Small intestine (tissue), 7 donors: ENCODE results near the gene GRIA3. TPM values are rescaled to one million over a fixed set of nuclear protein-coding genes. Genes with fewer than 3 reads are reported as not detected.

ENCODE experiments used
- DNase-seq, 2 donors: peaks; one replicate each; pipeline versions ENCODE4 v3.0.0 to v3.0.0-alpha.2; 2013
- FAIRE-seq: peaks from 2 replicates; lab custom pipeline; 2012; peaks lifted over from hg19 to GRCh38; lab: Jason Lieb, UNC
- H3K27ac ChIP-seq, 3 donors: one replicate each; pipeline ENCODE4 v1.5.1; 2013; ENCODE audit warnings: low read length in 2 of 3, mild to moderate bottlenecking in 2 of 3, control low read depth in 1 of 3, inconsistent platforms in 1 of 3, low read depth in 1 of 3, moderate library complexity in 1 of 3
- H3K27me3 ChIP-seq, 3 donors: one replicate each; pipeline ENCODE4 v1.6.1; 2013; ENCODE audit warnings: low read length in 3 of 3, inconsistent platforms in 1 of 3; ENCODE audit not compliant: control insufficient read depth in 3 of 3, insufficient read depth in 3 of 3
- H3K36me3 ChIP-seq, 3 donors: one replicate each; pipeline ENCODE4 v1.6.1; 2013; ENCODE audit warnings: low read length in 3 of 3, inconsistent platforms in 1 of 3, low read depth in 1 of 3, mild to moderate bottlenecking in 1 of 3, moderate library complexity in 1 of 3; ENCODE audit not compliant: control insufficient read depth in 3 of 3, insufficient read depth in 2 of 3
- H3K4me1 ChIP-seq, 3 donors: one replicate each; pipeline ENCODE4 v1.6.1; 2013; ENCODE audit warnings: low read length in 2 of 3, inconsistent platforms in 1 of 3, low read depth in 1 of 3, mild to moderate bottlenecking in 1 of 3, moderate library complexity in 1 of 3; ENCODE audit not compliant: control insufficient read depth in 3 of 3, insufficient read depth in 2 of 3
- H3K4me3 ChIP-seq, 3 donors: one replicate each; pipeline ENCODE4 v1.5.1; 2013; ENCODE audit warnings: low read length in 3 of 3, control low read depth in 1 of 3, inconsistent platforms in 1 of 3, low read depth in 1 of 3, mild to moderate bottlenecking in 1 of 3, moderate library complexity in 1 of 3
- H3K9me3 ChIP-seq, 2 donors: one replicate each; pipeline ENCODE4 v1.6.1; 2013; ENCODE audit warnings: low read depth in 1 of 2, low read length in 1 of 2; ENCODE audit not compliant: control insufficient read depth in 2 of 2, insufficient read depth in 1 of 2
- WGBS, 3 donors: extraction: QIAGEN DNeasy Blood & Tissue Kit; methylation state at CpG; one replicate each; pipeline ENCODE4 v1.1.7; 2013; 5-methylcytosine and 5-hydroxymethylcytosine counted together
- polyA plus RNA-seq, 4 donors: library from polyadenylated mRNA; stranded (reverse) in 3 of 4; unstranded in 1 of 4; fragments of 200-250 nt in 3 of 4; fragments of 120-200 nt in 1 of 4; gene quantifications; one replicate each; pipeline versions ENCODE4 v1.2.1 to v1.2.3, GENCODE V29; 2013
- donor health status: healthy with polysubstance abuse.
- donor health status: control.
- donor health status: control.
- donor health status: Bipolar disorder and iron deficiency.
- donor health status: healthy.

GRIA3 gene
- polyA plus RNA-seq, 4 donors: 0.22 to 1.0 (median 0.84) TPM; not detected in 1

DNA sequence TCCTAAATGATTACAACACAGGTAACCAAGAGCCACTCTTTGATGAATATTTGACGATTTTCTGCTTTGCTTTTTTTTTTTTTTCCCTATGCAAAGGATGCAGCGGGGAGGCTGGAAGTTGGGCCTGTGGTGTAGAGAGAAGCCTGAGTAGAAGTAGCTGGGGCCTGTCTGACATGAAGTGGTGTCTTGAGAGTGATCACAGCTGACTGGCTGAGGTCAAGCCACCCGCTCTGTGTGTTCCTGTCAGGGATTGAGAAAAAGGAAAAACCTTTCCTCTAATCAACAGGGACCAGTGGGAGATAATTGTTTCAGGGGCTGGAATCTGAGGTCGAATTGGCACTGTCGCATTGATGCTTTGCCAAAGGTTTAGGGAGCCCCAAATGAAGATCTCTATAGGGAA lies 258.7 kb downstream of the GRIA3 start:
- FAIRE-seq (no peak), DNase-seq (no peak)
- H3K36me3 ChIP-seq: no peaks in the 10 kb centered on the region
- H3K4me1 ChIP-seq: no peaks in the 10 kb centered on the region
- 68 to 88% (median 87%) methylated on average over 5 of the region's 5 CpGs for WGBS, 3 donors
- no peak overlapping the region for H3K4me3 ChIP-seq
- H3K27ac ChIP-seq: no peak overlapping the region
- H3K9me3 ChIP-seq: no peaks in the 10 kb centered on the region
- H3K27me3 ChIP-seq: no peaks in the 10 kb centered on the region

DNA sequence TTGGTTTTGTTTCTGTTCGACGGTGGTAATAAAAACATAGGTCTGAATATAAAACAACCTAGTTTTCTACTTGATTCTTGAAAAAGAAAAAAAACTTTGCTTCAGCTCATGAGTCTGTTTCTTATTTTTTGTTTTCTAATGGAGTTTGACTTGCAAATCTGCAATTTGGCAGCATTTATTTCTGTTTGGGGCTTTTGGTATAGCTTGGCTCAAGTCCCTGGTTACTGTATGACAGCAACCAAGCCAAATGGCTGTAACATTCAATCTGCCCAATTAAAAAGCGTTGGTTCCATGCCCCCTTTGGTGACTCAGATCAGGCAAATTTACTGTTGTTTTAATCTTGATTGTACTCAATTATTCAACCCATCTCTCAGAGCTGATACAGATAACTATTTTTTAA lies 263.4 kb downstream of the GRIA3 start:
- H3K4me3 ChIP-seq: no peak overlapping the region
- no peaks in the 10 kb centered on the region for H3K36me3 ChIP-seq
- H3K9me3 ChIP-seq: no peaks in the 10 kb centered on the region
- no peak overlapping the region for H3K27ac ChIP-seq
- H3K4me1 ChIP-seq: no peaks in the 10 kb centered on the region
- no peaks in the 10 kb centered on the region for H3K27me3 ChIP-seq
- no peak for DNase-seq
- whole genome bisulfite sequencing, 3 donors: 7 to 41% (median 35%) methylated on average over 3 of the region's 3 CpGs
- no peak for FAIRE-seq

GRCh38 chrX:123449335-123449734 lies 265.3 kb downstream of the GRIA3 start:
- FAIRE-seq: no peak

DNA sequence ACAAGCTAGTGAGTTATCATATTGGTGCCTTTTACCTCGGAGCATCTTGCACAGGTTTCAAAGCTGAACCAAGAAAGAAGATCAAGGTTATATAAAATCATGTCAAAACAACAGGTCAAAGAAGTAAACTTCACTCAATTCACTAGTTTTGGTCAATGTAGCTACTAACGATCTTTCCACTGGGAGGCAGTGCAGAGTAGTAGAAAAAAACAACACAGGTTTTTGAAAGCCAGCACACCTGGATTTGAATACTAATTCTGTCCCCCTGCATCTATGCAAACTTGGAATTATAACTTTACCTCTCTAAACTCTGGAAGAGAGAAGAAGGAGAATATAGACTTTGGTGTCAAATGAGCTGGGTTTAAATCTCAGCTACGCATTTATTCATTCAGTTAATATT lies 266.1 kb downstream of the GRIA3 start:
- Histone ChIP-seq H3K36me3 (no peaks in the 10 kb centered on the region), H3K4me3 (no peak overlapping the region), H3K27ac (no peak overlapping the region), H3K27me3 (no peaks in the 10 kb centered on the region), H3K4me1 (no peaks in the 10 kb centered on the region), H3K9me3 (no peaks in the 10 kb centered on the region)
- DNase-seq: peak; percentile 1 to 10
- FAIRE-seq: peak; percentile 26
- 36 to 45% (median 36%) methylated on average over 3 of the region's 3 CpGs for WGBS, 3 donors

More at GRCh38 chrX:123449335-123449734, 265.3 kb downstream of the GRIA3 start:
- no peaks in the 10 kb centered on the region for H3K4me1 ChIP-seq
- no peak overlapping the region for H3K27ac ChIP-seq
- H3K27me3 ChIP-seq: no peaks in the 10 kb centered on the region
- 66 to 93% (median 74%) methylated on average over 4 of the region's 4 CpGs for WGBS, 3 donors
- H3K36me3 ChIP-seq: no peaks in the 10 kb centered on the region
- no peak overlapping the region for H3K4me3 ChIP-seq
- H3K9me3 ChIP-seq: no peaks in the 10 kb centered on the region
- no peak for DNase-seq

DNA sequence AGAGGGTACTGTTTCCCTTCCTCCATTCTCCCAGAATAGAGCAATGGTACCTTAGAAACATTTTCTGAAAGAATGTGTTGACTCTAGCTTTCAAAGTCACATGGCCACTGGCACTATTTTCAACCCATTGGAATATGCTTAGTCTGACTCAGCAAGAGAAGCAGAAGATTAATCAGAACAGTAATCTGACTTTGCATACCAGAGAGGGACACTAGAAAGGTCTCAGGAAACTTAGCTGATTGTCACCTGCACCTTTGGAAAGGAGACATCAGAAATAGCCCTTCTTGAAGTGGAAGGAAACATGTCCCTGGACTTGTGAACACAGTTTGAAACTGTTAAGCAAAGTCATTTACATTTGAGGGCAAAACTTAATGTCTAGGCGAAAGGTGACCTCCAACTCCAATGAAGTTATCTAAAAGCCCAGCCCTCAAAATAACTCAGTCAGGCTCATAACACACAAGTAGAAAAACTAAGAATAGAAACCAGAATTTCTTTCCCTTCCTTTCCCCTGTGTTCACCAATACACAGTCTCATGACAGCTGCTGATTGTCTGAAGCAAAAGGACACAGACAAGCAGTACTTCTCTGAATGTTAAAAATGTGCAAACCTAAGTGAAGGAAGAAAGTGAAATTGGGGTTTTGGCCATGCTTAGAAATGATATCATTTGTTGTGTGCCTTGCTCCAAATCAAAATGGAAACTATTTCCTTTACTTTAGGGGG lies 270.8 kb downstream of the GRIA3 start:
- no peak for DNase-seq
- no peaks in the 10 kb centered on the region for H3K4me1 ChIP-seq
- H3K4me3 ChIP-seq: no peak overlapping the region
- no peak for FAIRE-seq
- no peaks in the 10 kb centered on the region for H3K9me3 ChIP-seq
- no peaks in the 10 kb centered on the region for H3K27me3 ChIP-seq
- 65 to 83% (median 71%) methylated on average over 1 of the region's 1 CpG for WGBS, 3 donors
- no peak overlapping the region for H3K27ac ChIP-seq
- H3K36me3 ChIP-seq: no peaks in the 10 kb centered on the region

DNA sequence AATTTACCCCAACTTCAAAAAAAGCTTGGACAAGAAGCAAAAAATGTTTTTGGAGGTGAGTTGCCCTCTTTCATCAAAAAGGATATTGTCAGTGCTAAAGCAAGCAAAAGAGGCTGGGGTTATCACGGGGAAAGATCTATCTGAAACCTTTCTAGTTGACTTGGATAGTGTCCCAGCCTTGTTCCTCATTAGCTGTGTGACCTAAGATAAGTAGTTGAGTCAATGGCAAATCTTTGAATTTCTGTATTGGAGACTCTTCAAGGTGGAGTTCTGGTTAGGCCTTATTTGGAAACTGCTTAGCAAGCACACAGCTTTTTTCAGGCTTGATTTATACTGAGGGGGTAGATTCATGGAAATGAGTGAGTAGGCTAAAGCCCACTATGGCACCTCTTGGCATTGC lies 271.6 kb downstream of the GRIA3 start:
- H3K4me3 ChIP-seq: no peak overlapping the region
- H3K9me3 ChIP-seq: no peaks in the 10 kb centered on the region
- no peaks in the 10 kb centered on the region for H3K27me3 ChIP-seq
- no peak for FAIRE-seq
- no peak for DNase-seq
- H3K27ac ChIP-seq: no peak overlapping the region
- whole genome bisulfite sequencing, 3 donors: 42 to 60% (median 45%) methylated on average over 1 of the region's 1 CpG
- H3K36me3 ChIP-seq: no peaks in the 10 kb centered on the region
- no peaks in the 10 kb centered on the region for H3K4me1 ChIP-seq

- WGBS, 3 donors: 80 to 83% (median 81%) methylated on average over 10 of the region's 10 CpGs
- no peaks in the 10 kb centered on the region for H3K36me3 ChIP-seq
- H3K4me3 ChIP-seq: no peak overlapping the region
- no peaks in the 10 kb centered on the region for H3K9me3 ChIP-seq
- H3K4me1 ChIP-seq: no peaks in the 10 kb centered on the region
- H3K27ac ChIP-seq: no peak overlapping the region
- DNase-seq (no peak), FAIRE-seq (no peak)
- H3K27me3 ChIP-seq: no peaks in the 10 kb centered on the region
Observed at GRCh38 chrX:123464709-123465108, 280.6 kb downstream of the GRIA3 start.

GRCh38 chrX:123468481-123468880 lies 284.4 kb downstream of the GRIA3 start:
- 54 to 74% (median 70%) methylated on average over 4 of the region's 4 CpGs for WGBS, 3 donors
- Histone ChIP-seq H3K36me3 (no peaks in the 10 kb centered on the region), H3K27me3 (no peaks in the 10 kb centered on the region), H3K27ac (no peak overlapping the region), H3K4me3 (no peak overlapping the region), H3K9me3 (no peaks in the 10 kb centered on the region), H3K4me1 (no peaks in the 10 kb centered on the region)
- FAIRE-seq (no peak), DNase-seq (no peak)
